GM19468 (cell line): ENCODE data around the gene F11.
"Not testable (repeated sequence)": the region's sequence is repeated elsewhere in the genome, so short reads cannot be mapped to it uniquely, and the experiment has no call there.

ENCODE experiments used
- ATAC-seq: cut with Tn5 transposase; IDR thresholded peaks from one replicate; pipeline ENCODE4 v1.9.1; 2021; ENCODE audit warnings: mild to moderate bottlenecking, moderate library complexity, moderate number of reproducible peaks; ENCODE audit not compliant: unreplicated experiment; ENCODE audit errors: extremely low read depth

The F11 gene

GRCh38 chr4:186265683-186266652, at the start of gene F11:
Gene F11, plus strand, starts transcription at chr4:186266189. Its CDS starts 948 bp downstream, at chr4:186267137.
- no peak for ATAC-seq

- no peak for ATAC-seq
Measured at GRCh38 chr4:186216465-186217024, 49.4 kb upstream of the F11 start.

DNA sequence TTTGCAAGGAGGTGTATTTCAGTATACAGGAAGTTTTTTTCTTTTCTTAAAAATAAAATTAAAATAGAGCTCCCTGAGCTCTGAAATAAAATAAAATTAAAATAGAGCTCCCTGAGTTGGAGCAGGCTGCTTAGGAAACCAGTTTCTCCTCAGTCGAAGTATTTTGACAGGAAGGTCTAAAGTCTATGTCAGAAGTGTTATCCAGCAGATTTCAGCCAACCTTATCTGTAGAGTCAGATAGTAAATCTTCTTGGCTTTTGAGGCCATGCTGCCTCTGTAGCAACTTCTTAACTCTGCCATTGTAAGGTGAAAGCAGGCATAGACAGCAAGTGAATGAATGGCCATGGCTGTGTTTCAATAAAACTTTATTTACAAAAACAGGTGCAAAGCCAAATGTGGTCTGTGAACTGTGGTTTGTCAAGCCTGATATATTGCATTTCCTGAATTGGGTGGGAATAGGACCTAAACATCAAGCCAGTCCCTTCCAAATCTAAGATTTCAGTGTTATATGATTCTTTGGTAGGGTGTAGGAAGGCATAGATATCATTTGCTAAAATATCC, 48.2 kb upstream of the F11 start:
- no peak for ATAC-seq

GRCh38 chr4:186221624-186222023, 44.4 kb upstream of the F11 start:
- ATAC-seq, result no peak

DNA sequence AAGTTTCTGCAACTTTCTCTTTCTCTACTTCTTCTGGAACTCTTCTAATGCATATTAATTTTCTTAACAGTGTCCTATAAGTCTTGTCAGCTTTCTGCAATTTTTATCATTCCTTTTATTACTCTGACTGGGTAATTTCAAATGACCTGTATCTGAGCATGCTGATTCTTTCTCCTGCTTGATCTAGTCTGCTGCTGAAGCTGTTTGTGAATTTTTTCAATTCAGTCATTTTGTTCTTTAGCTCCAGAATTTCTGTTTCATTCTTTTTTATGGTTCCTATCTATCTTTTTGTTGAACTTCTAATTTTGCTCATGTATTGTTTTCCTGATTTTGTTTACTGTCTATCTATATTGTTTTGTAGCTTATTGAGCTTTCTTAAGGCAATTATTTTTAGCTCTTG, 40.1 kb upstream of the F11 start:
- ATAC-seq, result no peak

DNA sequence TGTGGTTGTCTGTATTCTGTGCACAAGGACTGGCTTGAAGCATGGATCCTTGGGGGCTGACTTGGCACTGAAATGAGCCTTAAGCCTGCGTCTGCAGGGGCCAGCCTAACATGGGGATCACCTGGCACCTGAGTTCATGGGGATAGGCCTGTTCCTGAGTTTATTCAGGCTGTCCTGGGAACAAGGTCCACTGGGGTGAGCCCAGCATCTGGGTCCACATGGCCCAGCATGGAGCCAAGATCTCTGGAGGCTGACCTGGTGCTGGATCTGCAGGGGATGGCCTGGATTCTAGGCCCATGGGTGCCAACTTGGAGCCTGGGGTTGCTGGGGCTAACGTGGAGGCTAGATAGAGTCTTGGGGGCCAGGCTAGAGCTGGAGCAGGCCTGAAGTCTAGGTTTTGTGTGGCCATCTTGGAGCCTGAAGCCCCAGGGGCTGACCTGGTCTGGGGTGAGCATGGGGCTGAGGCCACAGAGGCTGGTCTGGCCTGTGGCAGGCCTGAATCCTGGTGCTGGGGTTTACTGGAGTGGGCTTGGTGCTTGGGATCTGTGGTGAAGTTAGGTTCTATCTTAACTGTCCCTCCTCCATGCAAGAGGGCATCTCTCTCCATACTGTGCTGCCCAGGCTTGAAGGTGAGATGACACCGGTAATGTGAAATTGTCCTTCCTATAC, 39.3 kb upstream of the F11 start:
- no peak for ATAC-seq

- no peak for ATAC-seq
Measured at GRCh38 chr4:186227221-186227620, 38.8 kb upstream of the F11 start, which contains the start of gene KLKB1. Gene KLKB1, plus strand, starts transcription at chr4:186227507. Its CDS starts 689 bp downstream, at chr4:186228196.

- no peak for ATAC-seq
Measured at GRCh38 chr4:186227744-186228513, 38.1 kb upstream of the F11 start.

- ATAC-seq, result no peak
Measured at GRCh38 chr4:186228514-186228894, 37.5 kb upstream of the F11 start.

GRCh38 chr4:186234367-186234766, 31.6 kb upstream of the F11 start:
- ATAC-seq, result no peak

- no peak for ATAC-seq
Measured at GRCh38 chr4:186236126-186236525, 29.9 kb upstream of the F11 start.

- ATAC-seq, result no peak
Measured at GRCh38 chr4:186240452-186240847, 25.5 kb upstream of the F11 start.

GRCh38 chr4:186240848-186241491, 25.0 kb upstream of the F11 start:
- ATAC-seq, result no peak

GRCh38 chr4:186241616-186242015, 24.4 kb upstream of the F11 start:
- ATAC-seq, result no peak

GRCh38 chr4:186242031-186242430, 24.0 kb upstream of the F11 start:
- ATAC-seq, result not testable (repeated sequence)

DNA sequence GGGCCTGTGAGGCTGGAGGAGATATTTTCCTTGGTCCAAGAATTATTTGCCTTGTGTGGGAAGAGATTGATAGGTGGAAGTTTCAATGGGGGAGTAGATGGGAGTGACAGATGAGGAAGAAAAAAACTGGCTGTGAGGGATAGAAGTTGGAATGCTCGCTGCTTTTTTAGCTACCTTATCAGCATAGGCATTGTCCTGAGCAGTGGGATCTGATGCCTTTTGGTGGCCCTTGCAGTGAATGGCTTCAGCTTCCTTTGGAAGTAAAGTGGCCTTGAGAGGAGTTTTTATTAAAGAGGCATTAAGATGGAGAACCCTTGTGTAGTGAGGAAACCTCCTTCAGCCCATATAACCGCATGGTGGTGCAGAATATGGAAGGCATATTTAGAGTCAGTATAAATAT, 22.7 kb upstream of the F11 start:
- ATAC-seq, result no peak

- ATAC-seq, result no peak
Measured at GRCh38 chr4:186244835-186245234, 21.2 kb upstream of the F11 start.

GRCh38 chr4:186247062-186247752, 18.8 kb upstream of the F11 start:
- not testable (repeated sequence) for ATAC-seq

- ATAC-seq, result no peak
Measured at GRCh38 chr4:186248643-186249042, 17.3 kb upstream of the F11 start.
